ENCODE data around the gene ST6GALNAC3. TPM values are rescaled to one million over a fixed set of nuclear protein-coding genes. Genes with fewer than 3 reads are reported as not detected.
A peak's percentile ranks its signal among the peaks of the same experiment; 100 is the strongest.

ST6GALNAC3 gene
- total RNA-seq, 2 donors from 2014 or later, result 0.35 to 2.5 TPM

- DNase-seq, result no peak
- no peak overlapping the region for H3K4me3 Mint-ChIP-seq
- H3K36me3 Mint-ChIP-seq (ENCODE audit: insufficient read depth in 2 of 2), result no peaks in the 10 kb centered on the region
- H3K9me3 Mint-ChIP-seq, result no peaks in the 10 kb centered on the region
- H3K27ac Mint-ChIP-seq, result no peak overlapping the region
- no peaks in the 10 kb centered on the region for H3K27me3 Mint-ChIP-seq (ENCODE audit: low read depth)
- no peak for ATAC-seq (replicated peaks in 1 of 2)
- no peaks in the 10 kb centered on the region for H3K4me1 Mint-ChIP-seq (ENCODE audit: low read depth)
Measured at GRCh38 chr1:76470166-76470565, 395.6 kb downstream of the ST6GALNAC3 start.

GRCh38 chr1:76471536-76471935 is 397.0 kb downstream of the ST6GALNAC3 start:
- Mint-ChIP-seq H3K9me3 (no peaks in the 10 kb centered on the region), H3K4me3 (no peak overlapping the region), H3K27ac (no peak overlapping the region), H3K4me1 (ENCODE audit: low read depth) (no peaks in the 10 kb centered on the region), H3K27me3 (ENCODE audit: low read depth) (no peaks in the 10 kb centered on the region), H3K36me3 (ENCODE audit: insufficient read depth in 2 of 2) (no peaks in the 10 kb centered on the region)
- no peak for ATAC-seq (replicated peaks in 1 of 2)
- no peak for DNase-seq

DNA sequence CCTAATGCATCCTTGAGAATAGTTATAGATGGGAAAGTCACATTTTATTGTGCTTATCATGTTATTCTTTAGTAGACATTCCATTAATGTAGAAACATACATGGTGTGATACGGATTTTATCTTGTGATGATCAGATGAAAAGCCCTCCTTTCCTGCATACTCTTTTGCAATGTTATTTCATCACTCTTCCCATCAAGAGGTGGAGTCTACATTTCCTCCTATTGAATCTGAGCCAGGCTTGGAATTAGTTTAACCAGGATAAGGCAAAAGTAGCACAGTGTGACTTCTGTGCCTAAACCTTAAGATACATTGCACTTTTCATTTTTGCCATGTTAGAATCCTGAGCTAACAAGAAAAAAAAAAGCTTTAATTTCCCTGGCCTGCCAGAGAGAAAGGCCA is 399.0 kb downstream of the ST6GALNAC3 start:
- no peaks in the 10 kb centered on the region for H3K36me3 Mint-ChIP-seq (ENCODE audit: insufficient read depth in 2 of 2)
- H3K27ac Mint-ChIP-seq, result no peak overlapping the region
- ATAC-seq (replicated peaks in 1 of 2) (no peak), DNase-seq (no peak)
- no peak overlapping the region for H3K4me3 Mint-ChIP-seq
- H3K4me1 Mint-ChIP-seq (ENCODE audit: low read depth), result no peaks in the 10 kb centered on the region
- H3K9me3 Mint-ChIP-seq, result no peaks in the 10 kb centered on the region
- no peaks in the 10 kb centered on the region for H3K27me3 Mint-ChIP-seq (ENCODE audit: low read depth)

- ATAC-seq (replicated peaks in 1 of 2) (no peak), DNase-seq (no peak)
- H3K27ac Mint-ChIP-seq, result no peak overlapping the region
- no peak overlapping the region for H3K4me3 Mint-ChIP-seq
- no peaks in the 10 kb centered on the region for H3K36me3 Mint-ChIP-seq (ENCODE audit: insufficient read depth in 2 of 2)
- H3K27me3 Mint-ChIP-seq (ENCODE audit: low read depth), result no peaks in the 10 kb centered on the region
- no peaks in the 10 kb centered on the region for H3K4me1 Mint-ChIP-seq (ENCODE audit: low read depth)
- H3K9me3 Mint-ChIP-seq, result no peaks in the 10 kb centered on the region
Measured at GRCh38 chr1:76474922-76475321, 400.4 kb downstream of the ST6GALNAC3 start.

- Mint-ChIP-seq H3K36me3 (ENCODE audit: insufficient read depth in 2 of 2) (no peaks in the 10 kb centered on the region), H3K9me3 (no peaks in the 10 kb centered on the region), H3K4me1 (ENCODE audit: low read depth) (no peaks in the 10 kb centered on the region), H3K27ac (no peak overlapping the region), H3K27me3 (ENCODE audit: low read depth) (no peaks in the 10 kb centered on the region), H3K4me3 (no peak overlapping the region)
- DNase-seq (no peak), ATAC-seq (replicated peaks in 1 of 2) (no peak)
Measured at GRCh38 chr1:76477156-76477555, 402.6 kb downstream of the ST6GALNAC3 start.

GRCh38 chr1:76480827-76481226 is 406.3 kb downstream of the ST6GALNAC3 start:
- Mint-ChIP-seq H3K4me1 (ENCODE audit: low read depth) (no peaks in the 10 kb centered on the region), H3K27ac (no peak overlapping the region), H3K36me3 (ENCODE audit: insufficient read depth in 2 of 2) (peaks cover 0 to 4% of the 10 kb centered on the region in 2 donors), H3K27me3 (ENCODE audit: low read depth) (no peaks in the 10 kb centered on the region), H3K4me3 (no peak overlapping the region), H3K9me3 (peaks cover 0 to 1% of the 10 kb centered on the region in 2 donors)
- ATAC-seq (replicated peaks in 1 of 2) (no peak), DNase-seq (no peak)

GRCh38 chr1:76481672-76482071 is 407.1 kb downstream of the ST6GALNAC3 start:
- Mint-ChIP-seq H3K27me3 (ENCODE audit: low read depth) (no peaks in the 10 kb centered on the region), H3K36me3 (ENCODE audit: insufficient read depth in 2 of 2) (peaks cover 0 to 5% of the 10 kb centered on the region in 2 donors), H3K4me3 (no peak overlapping the region), H3K9me3 (peaks cover 0 to 1% of the 10 kb centered on the region in 2 donors), H3K4me1 (ENCODE audit: low read depth) (no peaks in the 10 kb centered on the region), H3K27ac (no peak overlapping the region)
- DNase-seq (no peak), ATAC-seq (replicated peaks in 1 of 2) (no peak)

GRCh38 chr1:76482272-76482671 is 407.7 kb downstream of the ST6GALNAC3 start:
- ATAC-seq (replicated peaks in 1 of 2) (no peak), DNase-seq (no peak)
- Mint-ChIP-seq H3K36me3 (ENCODE audit: insufficient read depth in 2 of 2) (peaks cover 0 to 5% of the 10 kb centered on the region in 2 donors), H3K27me3 (ENCODE audit: low read depth) (no peaks in the 10 kb centered on the region), H3K27ac (no peak overlapping the region), H3K4me1 (ENCODE audit: low read depth) (no peaks in the 10 kb centered on the region), H3K4me3 (no peak overlapping the region), H3K9me3 (peaks cover under 1 to 1% of the 10 kb centered on the region in 2 donors)

DNA sequence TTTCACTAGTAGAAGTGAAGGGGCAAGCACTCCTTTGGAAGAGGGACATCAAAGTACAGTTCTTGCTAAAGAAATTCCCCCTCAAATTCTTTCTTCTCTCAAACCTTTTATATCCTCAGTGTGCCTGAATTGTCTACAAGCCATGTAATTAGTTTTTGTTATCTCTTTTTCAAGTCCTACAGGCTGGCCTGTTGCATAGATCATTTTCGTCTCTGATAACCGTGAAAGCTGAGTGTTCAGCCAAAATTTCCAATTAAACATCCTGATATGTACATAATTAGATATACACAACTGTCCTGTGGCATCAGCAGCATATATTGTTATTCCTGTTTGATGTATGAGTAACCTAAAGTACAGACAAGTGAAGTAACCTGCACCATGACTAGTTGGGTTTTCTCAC is 417.2 kb downstream of the ST6GALNAC3 start:
- H3K4me1 Mint-ChIP-seq (ENCODE audit: low read depth), result peaks cover 22% of the 10 kb centered on the region
- DNase-seq (no peak), ATAC-seq (replicated peaks in 1 of 2) (no peak)
- H3K4me3 Mint-ChIP-seq, result no peak overlapping the region
- peaks cover 0 to 1% of the 10 kb centered on the region in 2 donors for H3K9me3 Mint-ChIP-seq
- no peaks in the 10 kb centered on the region for H3K27me3 Mint-ChIP-seq (ENCODE audit: low read depth)
- H3K27ac Mint-ChIP-seq, result no peak overlapping the region
- H3K36me3 Mint-ChIP-seq (ENCODE audit: insufficient read depth in 2 of 2), result peaks cover 2 to 3% of the 10 kb centered on the region in 2 donors

DNA sequence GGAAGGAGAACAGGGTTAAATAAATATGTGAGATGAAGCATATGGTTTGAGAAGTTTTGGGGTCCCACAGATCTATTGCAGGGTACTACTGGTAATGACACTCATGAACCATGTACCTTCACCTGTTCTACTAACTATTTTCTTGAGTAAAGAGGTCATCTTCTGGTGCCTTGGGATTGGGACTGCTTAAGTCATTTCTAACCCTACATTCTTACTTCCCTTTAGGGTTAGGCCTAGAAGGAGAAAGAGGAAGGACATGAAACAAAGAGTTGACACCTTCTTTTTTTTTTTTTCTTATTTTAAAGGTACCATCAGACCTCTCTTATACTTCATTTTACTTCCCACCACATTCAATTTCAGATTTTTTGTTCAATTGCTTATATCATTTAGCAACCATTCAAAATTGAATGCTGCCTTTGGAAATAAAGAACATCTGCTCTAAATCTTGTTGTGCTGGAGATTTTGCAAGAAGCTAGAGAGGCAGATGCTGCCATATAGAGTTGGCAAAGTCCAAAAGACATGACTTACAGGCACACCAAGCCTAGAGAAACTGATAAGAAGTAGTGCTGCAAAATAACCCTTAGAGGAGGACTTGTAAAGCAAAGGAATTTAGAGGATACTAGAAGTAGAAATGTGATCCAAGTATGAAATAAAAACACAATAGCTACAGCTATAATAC is 418.3 kb downstream of the ST6GALNAC3 start:
- Mint-ChIP-seq H3K9me3 (no peaks in the 10 kb centered on the region), H3K36me3 (ENCODE audit: insufficient read depth in 2 of 2) (peaks cover 2 to 3% of the 10 kb centered on the region in 2 donors), H3K4me1 (ENCODE audit: low read depth) (peaks cover 28% of the 10 kb centered on the region), H3K4me3 (no peak overlapping the region), H3K27me3 (ENCODE audit: low read depth) (no peaks in the 10 kb centered on the region), H3K27ac (no peak overlapping the region)
- DNase-seq, result no peak
- ATAC-seq (replicated peaks in 1 of 2), result no peak

DNA sequence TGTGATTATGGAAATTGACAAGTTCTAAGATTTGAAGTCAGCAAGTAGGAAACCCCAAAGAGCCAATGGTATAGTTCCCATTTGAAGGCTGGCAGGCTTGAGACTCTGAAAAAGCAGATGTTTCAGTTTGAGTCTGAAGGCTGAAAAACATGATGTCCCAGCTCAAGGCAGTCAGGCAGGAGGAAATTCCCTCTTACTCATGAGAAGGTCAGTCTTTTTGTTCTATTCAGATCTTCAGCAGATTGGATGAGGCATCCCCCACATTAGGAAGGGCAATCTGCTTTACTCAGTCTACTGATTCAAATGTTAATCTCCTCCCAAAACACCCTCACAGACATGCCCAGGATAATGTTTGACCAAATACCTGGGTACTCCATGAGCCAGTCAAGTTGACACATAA is 420.3 kb downstream of the ST6GALNAC3 start:
- DNase-seq (peak; percentile 19 to 44), ATAC-seq (replicated peaks in 1 of 2) (peak; percentile 92 to 95)
- Mint-ChIP-seq H3K4me3 (peak overlapping the region; percentile 41 to 65), H3K4me1 (ENCODE audit: low read depth) (peaks cover 28% of the 10 kb centered on the region), H3K27ac (peak overlapping the region; percentile 54), H3K9me3 (no peaks in the 10 kb centered on the region), H3K36me3 (ENCODE audit: insufficient read depth in 2 of 2) (no peaks in the 10 kb centered on the region), H3K27me3 (ENCODE audit: low read depth) (no peaks in the 10 kb centered on the region)

DNA sequence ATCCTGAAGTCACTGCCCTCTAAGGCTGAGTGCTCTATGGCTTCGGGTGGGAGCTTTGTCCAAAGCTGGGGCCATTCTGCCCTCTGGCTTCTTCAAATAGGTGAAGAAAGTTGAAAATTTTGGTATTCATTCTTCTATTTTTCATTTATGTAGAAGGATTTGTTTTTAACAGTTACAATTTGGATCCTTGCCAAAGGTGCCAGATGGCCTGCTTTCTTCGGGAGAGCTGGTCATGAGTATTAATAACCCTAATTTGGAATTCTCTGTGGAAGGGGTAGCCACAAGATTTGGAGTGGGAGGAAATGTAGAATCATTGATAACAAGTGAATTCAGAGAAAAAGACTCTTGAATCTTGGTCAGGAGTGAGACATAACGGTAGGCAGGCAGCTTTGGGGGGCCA is 422.3 kb downstream of the ST6GALNAC3 start:
- DNase-seq (no peak), ATAC-seq (replicated peaks in 1 of 2) (no peak)
- Mint-ChIP-seq H3K4me3 (no peak overlapping the region), H3K4me1 (ENCODE audit: low read depth) (peaks cover 38% of the 10 kb centered on the region), H3K27me3 (ENCODE audit: low read depth) (no peaks in the 10 kb centered on the region), H3K27ac (no peak overlapping the region), H3K36me3 (ENCODE audit: insufficient read depth in 2 of 2) (no peaks in the 10 kb centered on the region), H3K9me3 (no peaks in the 10 kb centered on the region)

- Mint-ChIP-seq H3K27ac (no peak overlapping the region), H3K4me1 (ENCODE audit: low read depth) (peaks cover 27% of the 10 kb centered on the region), H3K27me3 (ENCODE audit: low read depth) (no peaks in the 10 kb centered on the region), H3K9me3 (no peaks in the 10 kb centered on the region), H3K4me3 (no peak overlapping the region), H3K36me3 (ENCODE audit: insufficient read depth in 2 of 2) (no peaks in the 10 kb centered on the region)
- ATAC-seq (replicated peaks in 1 of 2), result no peak
- DNase-seq, result no peak
Measured at GRCh38 chr1:76500116-76500515, 425.6 kb downstream of the ST6GALNAC3 start.

DNA sequence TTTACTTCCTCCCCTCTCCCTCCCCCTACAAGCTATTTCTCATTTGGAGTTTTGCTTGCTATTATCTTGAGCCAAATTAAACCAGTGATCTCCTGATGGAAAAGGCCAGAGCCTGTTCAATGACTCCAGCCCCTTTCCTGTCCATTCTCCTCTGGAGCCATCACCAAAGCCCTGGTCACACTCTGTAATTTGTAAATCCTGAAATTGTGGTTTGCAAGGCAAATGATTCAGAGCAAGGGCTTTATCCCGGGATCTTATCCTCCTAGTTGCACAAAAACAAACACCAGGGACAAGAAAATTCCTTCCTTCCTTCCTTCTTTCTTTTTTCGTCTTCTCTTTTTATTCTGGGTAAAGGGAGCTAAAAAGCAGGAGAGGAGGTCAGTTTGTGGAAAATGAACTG is 426.6 kb downstream of the ST6GALNAC3 start:
- H3K27ac Mint-ChIP-seq, result no peak overlapping the region
- no peak for DNase-seq
- peak overlapping the region in 1 of 2 donors; percentile 15 for H3K4me3 Mint-ChIP-seq
- no peaks in the 10 kb centered on the region for H3K27me3 Mint-ChIP-seq (ENCODE audit: low read depth)
- H3K4me1 Mint-ChIP-seq (ENCODE audit: low read depth), result peaks cover 23% of the 10 kb centered on the region
- no peak for ATAC-seq (replicated peaks in 1 of 2)
- H3K36me3 Mint-ChIP-seq (ENCODE audit: insufficient read depth in 2 of 2), result no peaks in the 10 kb centered on the region
- no peaks in the 10 kb centered on the region for H3K9me3 Mint-ChIP-seq
